AG09309 (cell line): ENCODE data around the gene CCDC179.

Source experiments
- DNase-seq: peaks from one replicate; pipeline ENCODE4 v3.0.0-alpha.2; 2010; ENCODE audit warnings: low read depth
- H3K4me3 ChIP-seq: 2 replicates; pipeline ENCODE4 v1.5.1; 2011; ENCODE audit warnings: mild to moderate bottlenecking, low read depth, low read length, moderate library complexity; ENCODE audit not compliant: control insufficient read depth
- TF ChIP-seq, protein P1 (sequence below): IDR thresholded peaks from 2 replicates; pipeline ENCODE4 v1.5.1; 2011; ENCODE audit warnings: mild to moderate bottlenecking, low read depth, low read length, inconsistent platforms; ENCODE audit not compliant: insufficient read depth, control insufficient read depth; ENCODE audit errors: missing control alignments

CCDC179 gene

GRCh38 chr11:22798901-22799300 is 61.4 kb downstream of the CCDC179 start:
- no peak overlapping the region for H3K4me3 ChIP-seq
- DNase-seq: no peak
- TF ChIP-seq, protein P1, sequence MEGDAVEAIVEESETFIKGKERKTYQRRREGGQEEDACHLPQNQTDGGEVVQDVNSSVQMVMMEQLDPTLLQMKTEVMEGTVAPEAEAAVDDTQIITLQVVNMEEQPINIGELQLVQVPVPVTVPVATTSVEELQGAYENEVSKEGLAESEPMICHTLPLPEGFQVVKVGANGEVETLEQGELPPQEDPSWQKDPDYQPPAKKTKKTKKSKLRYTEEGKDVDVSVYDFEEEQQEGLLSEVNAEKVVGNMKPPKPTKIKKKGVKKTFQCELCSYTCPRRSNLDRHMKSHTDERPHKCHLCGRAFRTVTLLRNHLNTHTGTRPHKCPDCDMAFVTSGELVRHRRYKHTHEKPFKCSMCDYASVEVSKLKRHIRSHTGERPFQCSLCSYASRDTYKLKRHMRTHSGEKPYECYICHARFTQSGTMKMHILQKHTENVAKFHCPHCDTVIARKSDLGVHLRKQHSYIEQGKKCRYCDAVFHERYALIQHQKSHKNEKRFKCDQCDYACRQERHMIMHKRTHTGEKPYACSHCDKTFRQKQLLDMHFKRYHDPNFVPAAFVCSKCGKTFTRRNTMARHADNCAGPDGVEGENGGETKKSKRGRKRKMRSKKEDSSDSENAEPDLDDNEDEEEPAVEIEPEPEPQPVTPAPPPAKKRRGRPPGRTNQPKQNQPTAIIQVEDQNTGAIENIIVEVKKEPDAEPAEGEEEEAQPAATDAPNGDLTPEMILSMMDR: no peak

- no peak overlapping the region for H3K4me3 ChIP-seq
- TF ChIP-seq, protein P1: no peak
- no peak for DNase-seq
Measured at GRCh38 chr11:22797047-22797446, 63.2 kb downstream of the CCDC179 start.
